Large intestine (tissue), 3 donors: ENCODE results near the gene LGALS12. TPM values are rescaled to one million over a fixed set of nuclear protein-coding genes. Genes with fewer than 3 reads are reported as not detected.
"Not testable (repeated sequence)": the region's sequence is repeated elsewhere in the genome, so short reads cannot be mapped to it uniquely, and the experiment has no call there.

Experiments
- DNase-seq, 2 donors: peaks; one replicate each; pipeline versions ENCODE4 v3.0.0 to v3.0.0-alpha.2; 2013
- H3K27ac ChIP-seq: one replicate; pipeline ENCODE4 v1.5.1; 2013; ENCODE audit warnings: low read length
- H3K27me3 ChIP-seq: 2 replicates; pipeline ENCODE4 v1.6.1; 2013; ENCODE audit warnings: low read length; ENCODE audit not compliant: control insufficient read depth, insufficient read depth
- H3K36me3 ChIP-seq: 2 replicates; pipeline ENCODE4 v1.6.1; 2013; ENCODE audit warnings: low read length; ENCODE audit not compliant: control insufficient read depth, insufficient read depth
- H3K4me1 ChIP-seq: one replicate; pipeline ENCODE4 v1.6.1; 2013; ENCODE audit warnings: low read length; ENCODE audit not compliant: control insufficient read depth, insufficient read depth
- H3K4me3 ChIP-seq: one replicate; pipeline ENCODE4 v1.5.1; 2013; ENCODE audit warnings: low read length
- H3K9me3 ChIP-seq: one replicate; pipeline ENCODE4 v1.6.1; 2013; ENCODE audit warnings: mild to moderate bottlenecking, low read depth, low read length, moderate library complexity; ENCODE audit not compliant: control insufficient read depth
- WGBS: methylation state at CpG from one replicate; pipeline ENCODE4 v1.1.5; 2013; ENCODE audit warnings: low lambda C conversion rate; ENCODE audit not compliant: insufficient coverage; 5-methylcytosine and 5-hydroxymethylcytosine counted together
- polyA plus RNA-seq: library from polyadenylated mRNA; unstranded; fragments of 120-200 nt; gene quantifications from one replicate; pipeline ENCODE4 v1.2.1, GENCODE V29; 2013

Gene LGALS12
- polyA plus RNA-seq, 1 donor = 0.13 TPM

- not testable (repeated sequence) for H3K27ac ChIP-seq
Observed at GRCh38 chr11:63531074-63531792, 25.3 kb downstream of the LGALS12 start.

GRCh38 chr11:63532117-63532516 is 26.2 kb downstream of the LGALS12 start:
- 94% methylated on average over 2 of the region's 2 CpGs for WGBS
- Histone ChIP-seq H3K4me3 (no peak overlapping the region), H3K27ac (no peak overlapping the region), H3K36me3 (no peaks in the 10 kb centered on the region), H3K9me3 (no peaks in the 10 kb centered on the region), H3K27me3 (no peaks in the 10 kb centered on the region), H3K4me1 (peaks cover 22% of the 10 kb centered on the region)
- no peak for DNase-seq

More at GRCh38 chr11:63531074-63531792, 25.3 kb downstream of the LGALS12 start:
- not testable (repeated sequence) for H3K4me3 ChIP-seq, H3K27me3 ChIP-seq, H3K9me3 ChIP-seq, H3K36me3 ChIP-seq, DNase-seq
- H3K4me1 ChIP-seq = peaks cover 13% of the 10 kb centered on the region
- 100% methylated on average over 1 of the region's 6 CpGs for WGBS

- no peak for DNase-seq
- Histone ChIP-seq H3K4me3 (no peak overlapping the region), H3K27ac (no peak overlapping the region), H3K27me3 (no peaks in the 10 kb centered on the region), H3K9me3 (no peaks in the 10 kb centered on the region), H3K36me3 (no peaks in the 10 kb centered on the region), H3K4me1 (peaks cover 26% of the 10 kb centered on the region)
- no CpG with 5 or more reads among the region's 4 CpGs for WGBS
Observed at GRCh38 chr11:63532799-63533475, 27.1 kb downstream of the LGALS12 start.

- peaks cover 24% of the 10 kb centered on the region for H3K4me1 ChIP-seq
- no peaks in the 10 kb centered on the region for H3K36me3 ChIP-seq
- H3K9me3 ChIP-seq = no peaks in the 10 kb centered on the region
- DNase-seq = no peak
- no peak overlapping the region for H3K4me3 ChIP-seq
- H3K27ac ChIP-seq = no peak overlapping the region
- no peaks in the 10 kb centered on the region for H3K27me3 ChIP-seq
- no CpG with 5 or more reads among the region's 3 CpGs for WGBS
Observed at GRCh38 chr11:63534076-63534475, 28.2 kb downstream of the LGALS12 start.

GRCh38 chr11:63534895-63535461 is 29.1 kb downstream of the LGALS12 start:
- H3K36me3 ChIP-seq = no peaks in the 10 kb centered on the region
- H3K9me3 ChIP-seq = no peaks in the 10 kb centered on the region
- H3K27ac ChIP-seq = peak overlapping the region; percentile 38
- no peaks in the 10 kb centered on the region for H3K27me3 ChIP-seq
- H3K4me1 ChIP-seq = peaks cover 23% of the 10 kb centered on the region
- peak; percentile 43 to 68 for DNase-seq
- WGBS = no CpG with 5 or more reads among the region's 5 CpGs
- H3K4me3 ChIP-seq = no peak overlapping the region

GRCh38 chr11:63535734-63536133 is 29.9 kb downstream of the LGALS12 start:
- Histone ChIP-seq H3K36me3 (no peaks in the 10 kb centered on the region), H3K4me1 (peaks cover 23% of the 10 kb centered on the region), H3K27ac (no peak overlapping the region), H3K27me3 (no peaks in the 10 kb centered on the region), H3K4me3 (no peak overlapping the region), H3K9me3 (no peaks in the 10 kb centered on the region)
- no peak for DNase-seq
- WGBS = no CpG with 5 or more reads among the region's 1 CpG

- 92% methylated on average over 2 of the region's 10 CpGs for WGBS
- Histone ChIP-seq H3K36me3 (no peaks in the 10 kb centered on the region), H3K9me3 (no peaks in the 10 kb centered on the region), H3K4me1 (peaks cover 20% of the 10 kb centered on the region), H3K27me3 (no peaks in the 10 kb centered on the region), H3K27ac (peak within 1 kb of the TSS; percentile 21), H3K4me3 (peak within 1 kb of the TSS; percentile 25)
- peak; percentile 46 to 79 for DNase-seq
Observed at GRCh38 chr11:63536669-63537292, 30.9 kb downstream of the LGALS12 start, which contains the start of gene PLAAT4. TSS of gene PLAAT4 (plus strand) at chr11:63536808. CDS start at chr11:63536869, 61 bp downstream.

GRCh38 chr11:63537293-63538101 is 31.6 kb downstream of the LGALS12 start:
- Histone ChIP-seq H3K27me3 (no peaks in the 10 kb centered on the region), H3K27ac (peak overlapping the region; percentile 21), H3K9me3 (no peaks in the 10 kb centered on the region), H3K36me3 (no peaks in the 10 kb centered on the region), H3K4me3 (peak overlapping the region; percentile 25), H3K4me1 (peaks cover 20% of the 10 kb centered on the region)
- DNase-seq = peak in 1 of 2 donors; percentile 25
- 80% methylated on average over 1 of the region's 8 CpGs for WGBS

GRCh38 chr11:63542506-63542905 is 36.6 kb downstream of the LGALS12 start:
- H3K9me3 ChIP-seq, H3K4me1 ChIP-seq, H3K4me3 ChIP-seq, H3K36me3 ChIP-seq, H3K27me3 ChIP-seq, H3K27ac ChIP-seq, DNase-seq: not testable (repeated sequence)
- no CpG with 5 or more reads among the region's 2 CpGs for WGBS
